Measurements from ENCODE around the gene TXNDC2. TPM values are rescaled to one million over a fixed set of nuclear protein-coding genes. Genes with fewer than 3 reads are reported as not detected.

The TXNDC2 gene
- total RNA-seq, 1 experiment from 2014 or later, result 0.28 TPM

DNA sequence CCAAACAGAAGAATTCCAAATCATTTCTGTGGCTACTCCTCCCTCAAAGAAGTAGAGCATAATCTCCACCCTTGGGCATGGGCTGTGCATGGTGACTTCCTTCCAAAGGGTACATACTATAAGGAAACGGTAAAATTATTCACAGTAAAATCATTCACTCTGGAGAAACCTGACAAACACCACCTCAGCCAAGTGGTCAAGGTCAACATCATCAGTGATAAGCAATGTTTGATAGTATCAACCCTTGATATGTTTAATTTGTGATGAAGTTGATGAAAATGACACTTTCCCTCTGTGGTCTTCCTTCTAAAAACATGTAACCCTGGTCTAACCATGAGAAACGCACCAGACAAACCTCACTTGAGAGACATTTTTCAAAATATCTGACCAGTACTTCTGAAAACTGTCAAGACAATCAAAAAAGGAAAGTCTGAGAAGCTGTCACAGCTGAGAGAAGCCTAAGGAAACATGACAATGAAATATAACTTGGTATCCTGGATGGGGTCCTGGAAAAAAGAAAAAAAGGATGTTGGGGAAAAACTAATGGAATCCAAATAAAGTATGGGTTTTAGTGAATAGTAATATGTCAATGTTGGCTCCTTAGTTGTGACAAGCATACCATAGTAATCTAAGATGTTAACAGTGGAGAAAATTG lies 9.4 kb upstream of the TXNDC2 start:
- Histone ChIP-seq H3K79me2 (ENCODE audit: insufficient read depth, low read length) (no peaks in the 10 kb centered on the region), H2BK15ac (ENCODE audit: low read depth, low read length) (no peak overlapping the region), H3K27me3 (ENCODE audit: insufficient read depth, low read length) (no peaks in the 10 kb centered on the region), H2BK5ac (ENCODE audit: insufficient read length, low read length) (no peak overlapping the region), H4K20me1 (ENCODE audit: control insufficient read depth, insufficient read depth, insufficient read length) (no peaks in the 10 kb centered on the region), H2BK120ac (ENCODE audit: low read depth, low read length, poor library complexity, severe bottlenecking) (no peak overlapping the region), H3K4me2 (ENCODE audit: insufficient read depth, insufficient read length, low read length) (no peak overlapping the region), H3T11ph (ENCODE audit: low read length) (no peak overlapping the region), H3K18ac (ENCODE audit: insufficient read length, low read depth, low read length) (no peak overlapping the region), H2AFZ (ENCODE audit: low read length) (no peak overlapping the region), H3K9ac (ENCODE audit: extremely low read depth, insufficient read length, low read length) (no peak overlapping the region), H3K4ac (ENCODE audit: low read depth, low read length) (no peak overlapping the region), H3K9me3 (ENCODE audit: control insufficient read depth, low read depth, low read length) (no peaks in the 10 kb centered on the region), H3K56ac (ENCODE audit: insufficient read length, low read depth, low read length) (no peak overlapping the region), H2BK12ac (ENCODE audit: insufficient read length, low read depth, low read length) (peak overlapping the region; percentile 35), H4K91ac (ENCODE audit: insufficient read length, low read depth, low read length) (no peak overlapping the region), H2BK20ac (ENCODE audit: low read depth, low read length, poor library complexity, severe bottlenecking) (no peak overlapping the region), H3K4me1 (ENCODE audit: insufficient read depth, low read length) (peaks cover under 1% of the 10 kb centered on the region; the same call in 1 of the 2 replicates), H3K14ac (ENCODE audit: insufficient read depth, low read length) (no peak overlapping the region), H3K23me2 (ENCODE audit: insufficient read length, low read depth, low read length, poor library complexity, severe bottlenecking) (no peaks in the 10 kb centered on the region), H3K27ac (ENCODE audit: insufficient read length, low read depth, low read length) (no peak overlapping the region), H4K8ac (replicated peaks; ENCODE audit: insufficient read length, low read depth, low read length) (no peak overlapping the region), H3K23ac (ENCODE audit: insufficient read length, low read depth, low read length) (no peak overlapping the region), H4K5ac (ENCODE audit: insufficient read length, low read depth, low read length) (no peak overlapping the region), H3K79me1 (ENCODE audit: insufficient read depth, low read depth, low read length, poor library complexity, severe bottlenecking) (no peaks in the 10 kb centered on the region), H2AK5ac (ENCODE audit: insufficient read length, low read length) (no peak overlapping the region)
- Mint-ChIP-seq H3K27ac (no peak overlapping the region), H3K4me3 (no peak overlapping the region), H3K36me3 (ENCODE audit: insufficient read depth in 1 of 3, low read depth in 3 of 3) (no peaks in the 10 kb centered on the region), H3K27me3 (ENCODE audit: low read depth) (no peaks in the 10 kb centered on the region), H3K9me3 (no peaks in the 10 kb centered on the region), H3K4me1 (peaks cover 12 to 16% of the 10 kb centered on the region in 2 experiments)
- TF ChIP-seq, protein P1, sequence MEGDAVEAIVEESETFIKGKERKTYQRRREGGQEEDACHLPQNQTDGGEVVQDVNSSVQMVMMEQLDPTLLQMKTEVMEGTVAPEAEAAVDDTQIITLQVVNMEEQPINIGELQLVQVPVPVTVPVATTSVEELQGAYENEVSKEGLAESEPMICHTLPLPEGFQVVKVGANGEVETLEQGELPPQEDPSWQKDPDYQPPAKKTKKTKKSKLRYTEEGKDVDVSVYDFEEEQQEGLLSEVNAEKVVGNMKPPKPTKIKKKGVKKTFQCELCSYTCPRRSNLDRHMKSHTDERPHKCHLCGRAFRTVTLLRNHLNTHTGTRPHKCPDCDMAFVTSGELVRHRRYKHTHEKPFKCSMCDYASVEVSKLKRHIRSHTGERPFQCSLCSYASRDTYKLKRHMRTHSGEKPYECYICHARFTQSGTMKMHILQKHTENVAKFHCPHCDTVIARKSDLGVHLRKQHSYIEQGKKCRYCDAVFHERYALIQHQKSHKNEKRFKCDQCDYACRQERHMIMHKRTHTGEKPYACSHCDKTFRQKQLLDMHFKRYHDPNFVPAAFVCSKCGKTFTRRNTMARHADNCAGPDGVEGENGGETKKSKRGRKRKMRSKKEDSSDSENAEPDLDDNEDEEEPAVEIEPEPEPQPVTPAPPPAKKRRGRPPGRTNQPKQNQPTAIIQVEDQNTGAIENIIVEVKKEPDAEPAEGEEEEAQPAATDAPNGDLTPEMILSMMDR (conservative IDR thresholded peaks at IDR 0.05), result no peak
- DNase-seq, result no peak
- WGBS (ENCODE audit: extremely low coverage, insufficient read length, low lambda C conversion rate), result no CpG with 5 or more reads among the region's 2 CpGs

Measured in H9 (cell line).